ENCODE data around the gene CDC42EP5. TPM values are rescaled to one million over a fixed set of nuclear protein-coding genes. Genes with fewer than 3 reads are reported as not detected.

The CDC42EP5 gene
- total RNA-seq, 1 experiment from 2014 or later, result 85.4 TPM

DNA sequence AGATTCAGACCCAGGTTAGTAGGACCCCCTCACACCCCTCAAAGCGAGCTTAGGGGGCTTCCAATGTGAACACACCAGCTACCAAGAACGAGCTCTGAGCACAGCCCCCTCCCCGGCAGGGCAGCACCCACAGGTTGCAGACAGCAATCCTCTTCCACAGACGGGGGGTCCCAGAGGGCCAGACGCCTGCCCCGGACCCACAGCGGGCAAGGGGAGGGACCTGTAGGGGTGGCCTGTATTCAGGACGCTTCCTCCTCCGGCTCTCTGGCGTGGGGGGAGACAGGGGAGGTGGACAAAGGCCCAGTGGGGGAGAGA is 53.1 kb downstream of the CDC42EP5 start:
- in situ Hi-C loops (cut with HindIII; ENCODE audit: low sequenced_read_pairs), result no loop called here
- no peak for DNase-seq (ENCODE audit: low spot score)

GRCh38 chr19:54418930-54419800 is 53.9 kb downstream of the CDC42EP5 start:
- in situ Hi-C loops (cut with HindIII; ENCODE audit: low sequenced_read_pairs), result no loop called here
- DNase-seq (ENCODE audit: low spot score), result no peak

GRCh38 chr19:54418030-54418929 is 54.8 kb downstream of the CDC42EP5 start:
- no peak for DNase-seq (ENCODE audit: low spot score)
- in situ Hi-C loops (cut with HindIII; ENCODE audit: low sequenced_read_pairs), result no loop called here

- DNase-seq (ENCODE audit: low spot score), result no peak
- in situ Hi-C loops (cut with HindIII; ENCODE audit: low sequenced_read_pairs), result no loop called here
Observed at GRCh38 chr19:54416695-54417491, 56.2 kb downstream of the CDC42EP5 start.

GRCh38 chr19:54415901-54416673 is 57.0 kb downstream of the CDC42EP5 start:
- in situ Hi-C loops (cut with HindIII; ENCODE audit: low sequenced_read_pairs), result no loop called here

DNA sequence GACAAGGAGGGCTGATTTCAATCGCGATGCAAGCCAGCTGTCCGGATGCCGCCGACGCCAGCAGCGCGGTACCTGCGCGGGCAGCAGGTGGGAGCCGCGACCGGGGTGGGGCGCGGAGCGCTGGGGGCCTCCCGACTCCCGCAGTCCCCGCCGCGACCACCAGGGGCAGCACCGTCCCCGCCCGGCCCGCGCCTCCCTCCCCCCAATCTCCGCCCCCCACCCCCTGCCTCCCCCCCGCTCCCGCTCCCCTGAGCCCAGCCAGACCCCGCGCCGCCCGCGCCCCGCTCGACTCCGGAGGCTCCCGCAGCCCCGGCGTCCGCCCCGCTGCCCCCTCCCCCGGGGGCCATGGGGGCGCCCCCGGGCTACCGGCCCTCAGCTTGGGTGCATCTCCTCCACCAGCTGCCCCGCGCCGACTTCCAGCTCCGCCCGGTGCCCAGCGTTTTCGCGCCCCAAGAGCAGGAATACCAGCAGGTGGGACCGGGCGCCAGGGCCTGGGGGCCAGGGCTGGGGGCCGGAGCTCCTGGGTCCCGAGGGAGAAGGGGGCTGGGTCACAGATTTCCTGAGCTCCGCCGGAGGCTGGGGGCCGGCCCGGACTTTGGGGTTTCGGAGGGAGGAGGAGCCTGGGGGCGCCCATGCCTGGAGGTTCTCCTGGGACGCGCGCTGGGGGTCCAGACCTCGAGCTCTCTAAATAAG is 57.7 kb downstream of the CDC42EP5 start, which contains the start of gene TTYH1:
TSS of gene TTYH1 (plus strand) at position 257 of the 693 bp plus-strand sequence. CDS start at position 346, 89 bp downstream.
- DNase-seq (ENCODE audit: low spot score), result no peak
- in situ Hi-C loops (cut with HindIII; ENCODE audit: low sequenced_read_pairs), result no loop called here

More at GRCh38 chr19:54415901-54416673, 57.0 kb downstream of the CDC42EP5 start:
- no peak for DNase-seq (ENCODE audit: low spot score)

Other genes with a start within 250 kb of the CDC42EP5 start
- not detected in 2 replicates for gene LILRA6, start 230.5 kb downstream of the CDC42EP5 start, total RNA-seq (2014; rRNA removed; shearing (Covaris generic))
- not detected in 2 replicates for gene LILRB5, start 216.0 kb downstream of the CDC42EP5 start, total RNA-seq (2014; rRNA removed; shearing (Covaris generic))
- gene LILRB2, start 192.2 kb downstream of the CDC42EP5 start, total RNA-seq (2014; rRNA removed; shearing (Covaris generic)), result not detected in 2 replicates
- gene LILRA5, start 160.1 kb downstream of the CDC42EP5 start, total RNA-seq (2014; rRNA removed; shearing (Covaris generic)), result not detected in 2 replicates
- not detected in 2 replicates for gene LILRA4, start 134.1 kb downstream of the CDC42EP5 start, total RNA-seq (2014; rRNA removed; shearing (Covaris generic))
- gene LAIR1, start 108.4 kb downstream of the CDC42EP5 start, total RNA-seq (2014; rRNA removed; shearing (Covaris generic)), result 0.37 TPM in 1 of 2 replicates, not detected in the other
- 0.10 and 0.12 TPM in 2 replicates for gene TTYH1, start 57.8 kb downstream of the CDC42EP5 start, total RNA-seq (2014; rRNA removed; shearing (Covaris generic))
- gene LENG8, start 24.1 kb downstream of the CDC42EP5 start, total RNA-seq (2014; rRNA removed; shearing (Covaris generic)), result 5.3 and 12.4 TPM in 2 replicates
- gene LENG9, start 9.5 kb downstream of the CDC42EP5 start, total RNA-seq (2014; rRNA removed; shearing (Covaris generic)), result 20.6 and 20.7 TPM in 2 replicates
- not detected in 2 replicates for gene LAIR2, start 29.5 kb upstream of the CDC42EP5 start, total RNA-seq (2014; rRNA removed; shearing (Covaris generic))
- not detected in 2 replicates for gene LILRA2, start 100.5 kb upstream of the CDC42EP5 start, total RNA-seq (2014; rRNA removed; shearing (Covaris generic))
- not detected in 2 replicates for gene LILRA1, start 120.3 kb upstream of the CDC42EP5 start, total RNA-seq (2014; rRNA removed; shearing (Covaris generic))
- gene LILRB1, start 157.2 kb upstream of the CDC42EP5 start, total RNA-seq (2014; rRNA removed; shearing (Covaris generic)), result not detected in 2 replicates
- gene LILRB4, start 189.7 kb upstream of the CDC42EP5 start, total RNA-seq (2014; rRNA removed; shearing (Covaris generic)), result not detected in 2 replicates